Vagina (tissue), 2 donors: Measurements from ENCODE around the gene SGSM1. TPM values are rescaled to one million over a fixed set of nuclear protein-coding genes. Genes with fewer than 3 reads are reported as not detected.

Source experiments
- DNase-seq, 2 donors: peaks; one replicate each; pipeline ENCODE4 v3.0.0-alpha.2; 2017; ENCODE audit errors: extremely low spot score in 2 of 2
- H3K27ac ChIP-seq: fragments of 200-600 bp; sonication (generic); one replicate; pipeline ENCODE4 v1.5.1; 2019
- H3K27me3 ChIP-seq: fragments of 200-600 bp; sonication (generic); one replicate; pipeline ENCODE4 v1.5.1; 2019
- H3K36me3 ChIP-seq, 2 donors: fragments of 200-600 bp; sonication (generic); one replicate each; pipeline ENCODE4 v1.5.1; 2017 to 2019
- H3K4me1 ChIP-seq: fragments of 200-600 bp; sonication (generic); one replicate; pipeline ENCODE4 v1.5.1; 2019
- H3K4me3 ChIP-seq, 2 donors: fragments of 200-600 bp; sonication (generic); 1 replicate in 1 of 2; 2 replicates in 1 of 2; pipeline ENCODE4 v1.5.1; 2016 to 2019
- H3K9me3 ChIP-seq: fragments of 200-600 bp; sonication (generic); one replicate; pipeline ENCODE4 v1.5.1; 2019
- POLR2A ChIP-seq, 2 donors: fragments of 450-650 bp; IDR thresholded peaks; one replicate each; pipeline ENCODE4 v1.6.1; 2017; ENCODE audit warnings: antibody characterized with exemption in 2 of 2, mild to moderate bottlenecking in 2 of 2, moderate library complexity in 2 of 2
- POLR2AphosphoS5 ChIP-seq, 2 donors: sonication (generic); formaldehyde crosslinking; IDR thresholded peaks; one replicate each; pipeline ENCODE4 v1.9.0; 2017; ENCODE audit warnings: antibody characterized with exemption in 2 of 2, mild to moderate bottlenecking in 2 of 2, low read depth in 1 of 2; ENCODE audit not compliant: insufficient read depth in 1 of 2
- intact Hi-C: fragments of 100-400 bp; cut with DNase I; formaldehyde crosslinking; loops from one replicate; pipeline ENCODE4 v1.15.1; 2023
- small RNA-seq: library from RNA; depleted of rRNA; stranded (forward); fragments of <200 nt; gene quantifications from one replicate; pipeline ENCODE3, GENCODE V24; 2016
- total RNA-seq: library from RNA; depleted of rRNA; stranded (reverse); fragments of >200 nt; gene quantifications from one replicate; pipeline ENCODE4 v1.2.3, GENCODE V29; 2016
- TF ChIP-seq, protein P1 (sequence below), 3 experiments: fragments of 450-650 bp in 2 of 3; fragments of 200-600 bp in 1 of 3; sonication (generic) in 1 of 3; IDR thresholded peaks; one replicate each; pipeline ENCODE4 v1.5.1; 2017 to 2019; ENCODE audit warnings: antibody characterized with exemption in 3 of 3, mild to moderate bottlenecking in 2 of 3, moderate library complexity in 2 of 3

The SGSM1 gene
- total RNA-seq, 1 donor from 2014 or later: 2.9 TPM

GRCh38 chr22:24975125-24975640 is 169.2 kb downstream of the SGSM1 start:
- Histone ChIP-seq H3K9me3 (no peaks in the 10 kb centered on the region), H3K36me3 (no peaks in the 10 kb centered on the region), H3K27ac (peak overlapping the region; percentile 90), H3K4me3 (no peak overlapping the region), H3K27me3 (no peaks in the 10 kb centered on the region), H3K4me1 (peaks cover 53% of the 10 kb centered on the region)
- intact Hi-C loops: no loop called here
- TF ChIP-seq POLR2AphosphoS5 (IDR thresholded peaks at IDR 0.05; ENCODE audit: insufficient read depth in 1 of 2, low read depth in 1 of 2): no peak
- TF ChIP-seq POLR2A (IDR thresholded peaks at IDR 0.05): no peak
- TF ChIP-seq, protein P1, sequence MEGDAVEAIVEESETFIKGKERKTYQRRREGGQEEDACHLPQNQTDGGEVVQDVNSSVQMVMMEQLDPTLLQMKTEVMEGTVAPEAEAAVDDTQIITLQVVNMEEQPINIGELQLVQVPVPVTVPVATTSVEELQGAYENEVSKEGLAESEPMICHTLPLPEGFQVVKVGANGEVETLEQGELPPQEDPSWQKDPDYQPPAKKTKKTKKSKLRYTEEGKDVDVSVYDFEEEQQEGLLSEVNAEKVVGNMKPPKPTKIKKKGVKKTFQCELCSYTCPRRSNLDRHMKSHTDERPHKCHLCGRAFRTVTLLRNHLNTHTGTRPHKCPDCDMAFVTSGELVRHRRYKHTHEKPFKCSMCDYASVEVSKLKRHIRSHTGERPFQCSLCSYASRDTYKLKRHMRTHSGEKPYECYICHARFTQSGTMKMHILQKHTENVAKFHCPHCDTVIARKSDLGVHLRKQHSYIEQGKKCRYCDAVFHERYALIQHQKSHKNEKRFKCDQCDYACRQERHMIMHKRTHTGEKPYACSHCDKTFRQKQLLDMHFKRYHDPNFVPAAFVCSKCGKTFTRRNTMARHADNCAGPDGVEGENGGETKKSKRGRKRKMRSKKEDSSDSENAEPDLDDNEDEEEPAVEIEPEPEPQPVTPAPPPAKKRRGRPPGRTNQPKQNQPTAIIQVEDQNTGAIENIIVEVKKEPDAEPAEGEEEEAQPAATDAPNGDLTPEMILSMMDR (IDR thresholded peaks at IDR 0.05): no peak
- DNase-seq: no peak

DNA sequence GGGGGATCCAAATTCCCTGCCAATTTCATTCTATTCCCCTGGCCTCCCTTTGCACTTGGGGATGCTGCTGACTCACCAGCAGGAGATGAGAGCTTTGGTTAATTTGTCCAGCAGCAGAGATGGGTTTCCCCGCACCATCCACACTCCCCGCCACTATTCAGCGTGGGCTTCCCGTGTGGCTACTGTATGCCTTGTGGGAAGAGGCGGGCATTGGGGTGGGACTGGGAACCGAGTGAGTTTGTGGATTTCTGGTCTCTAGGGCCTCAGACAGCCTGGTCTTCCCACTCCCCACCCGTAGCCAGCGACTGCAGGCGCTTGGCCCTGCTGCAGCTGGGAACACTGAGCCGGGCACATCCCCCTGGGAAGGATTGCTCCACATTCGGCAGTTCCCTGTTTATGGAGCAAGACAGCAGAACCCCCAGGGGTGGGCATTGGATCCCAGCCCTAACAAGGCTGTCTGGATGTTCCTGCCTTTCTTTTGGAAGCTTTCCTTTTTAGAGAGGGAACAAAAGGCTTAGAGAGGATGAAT is 169.9 kb downstream of the SGSM1 start:
- no peak for TF ChIP-seq POLR2A (IDR thresholded peaks at IDR 0.05)
- peak in 1 of 2 donors; percentile 34 for TF ChIP-seq POLR2AphosphoS5 (IDR thresholded peaks at IDR 0.05; ENCODE audit: insufficient read depth in 1 of 2, low read depth in 1 of 2)
- TF ChIP-seq, protein P1 (IDR thresholded peaks at IDR 0.05): no peak
- H3K4me3 ChIP-seq: no peak overlapping the region
- H3K36me3 ChIP-seq: no peaks in the 10 kb centered on the region
- no peaks in the 10 kb centered on the region for H3K9me3 ChIP-seq
- no peaks in the 10 kb centered on the region for H3K27me3 ChIP-seq
- H3K27ac ChIP-seq: peak overlapping the region; percentile 90
- peaks cover 53% of the 10 kb centered on the region for H3K4me1 ChIP-seq
- DNase-seq: no peak
- intact Hi-C loops: no loop called here

DNA sequence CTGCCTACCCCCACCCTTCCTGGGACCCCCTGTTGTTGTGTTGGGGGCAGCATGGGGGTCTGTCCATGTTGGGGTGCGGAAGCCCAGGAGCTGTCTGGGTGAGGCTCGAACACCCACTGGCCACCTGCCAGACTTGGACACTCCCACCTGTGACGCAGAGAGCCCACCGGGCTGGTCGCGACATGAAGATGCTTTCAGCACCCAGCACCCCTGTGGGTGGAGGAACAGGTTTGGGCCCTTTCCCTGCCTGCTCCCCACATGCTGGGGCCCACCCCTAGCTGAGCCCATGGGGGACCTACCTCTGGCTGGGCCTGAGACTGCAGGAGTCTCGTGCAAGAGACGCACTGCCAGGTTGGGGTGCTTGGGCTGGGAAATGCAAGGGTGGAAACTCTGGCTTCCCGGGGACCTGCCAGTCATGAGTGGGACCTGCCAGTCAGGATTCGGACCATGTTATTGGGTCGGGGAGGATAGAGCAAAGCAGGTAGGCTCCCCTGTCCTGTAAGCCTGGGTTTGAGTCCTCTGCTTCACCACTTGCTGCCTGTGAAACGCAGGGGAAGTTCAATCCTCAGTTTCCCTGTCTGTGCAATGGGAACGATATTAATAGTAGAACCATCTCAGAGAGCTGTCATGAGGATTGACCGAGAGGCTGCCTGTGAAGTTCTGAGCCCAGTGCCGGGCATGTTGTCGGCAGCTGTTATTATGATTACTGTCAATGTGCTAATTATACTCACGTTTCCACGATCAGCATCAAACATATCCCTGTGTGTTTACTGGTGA is 170.6 kb downstream of the SGSM1 start:
- Histone ChIP-seq H3K27ac (peak overlapping the region; percentile 90), H3K36me3 (no peaks in the 10 kb centered on the region), H3K4me3 (no peak overlapping the region), H3K9me3 (no peaks in the 10 kb centered on the region), H3K4me1 (peaks cover 54% of the 10 kb centered on the region), H3K27me3 (no peaks in the 10 kb centered on the region)
- DNase-seq: no peak
- intact Hi-C loops: no loop called here
- TF ChIP-seq, protein P1 (IDR thresholded peaks at IDR 0.05): no peak
- no peak for TF ChIP-seq POLR2AphosphoS5 (IDR thresholded peaks at IDR 0.05; ENCODE audit: insufficient read depth in 1 of 2, low read depth in 1 of 2)
- no peak for TF ChIP-seq POLR2A (IDR thresholded peaks at IDR 0.05)

Small RNA genes lying within 50 kb of the gene (small RNA-seq; reads per million reads assigned to genes)
- gene RF00275: not detected

Other genes with a start within 250 kb of the SGSM1 start
- gene LRRC75B, start 213.1 kb upstream of the SGSM1 start, total RNA-seq: 17.9 TPM
- 4.9 TPM for gene GGT1, start 203.0 kb upstream of the SGSM1 start, total RNA-seq
- gene PIWIL3, start 31.5 kb upstream of the SGSM1 start, total RNA-seq: not detected
- gene LHFPL7, start 140.5 kb downstream of the SGSM1 start, total RNA-seq: not detected
- gene KIAA1671, start 146.5 kb downstream of the SGSM1 start, total RNA-seq: 54.0 TPM